GM19193 (cell line): ENCODE data around the gene INCENP.

Experiments
- POLR2A ChIP-seq: IDR thresholded peaks from 4 replicates; pipeline ENCODE4 v1.6.1; 2011; ENCODE audit not compliant: insufficient read depth, insufficient read length; ENCODE audit errors: extremely low read depth

The INCENP gene

GRCh38 chr11:62123669-62124185, at the start of gene INCENP:
Gene INCENP, plus strand, starts transcription at chr11:62124011. Its CDS starts 4,151 bp downstream, at chr11:62128162.
- TF ChIP-seq POLR2A, result peak; percentile 45

- no peak for TF ChIP-seq POLR2A
Measured at GRCh38 chr11:62075438-62075837, 48.4 kb upstream of the INCENP start.

DNA sequence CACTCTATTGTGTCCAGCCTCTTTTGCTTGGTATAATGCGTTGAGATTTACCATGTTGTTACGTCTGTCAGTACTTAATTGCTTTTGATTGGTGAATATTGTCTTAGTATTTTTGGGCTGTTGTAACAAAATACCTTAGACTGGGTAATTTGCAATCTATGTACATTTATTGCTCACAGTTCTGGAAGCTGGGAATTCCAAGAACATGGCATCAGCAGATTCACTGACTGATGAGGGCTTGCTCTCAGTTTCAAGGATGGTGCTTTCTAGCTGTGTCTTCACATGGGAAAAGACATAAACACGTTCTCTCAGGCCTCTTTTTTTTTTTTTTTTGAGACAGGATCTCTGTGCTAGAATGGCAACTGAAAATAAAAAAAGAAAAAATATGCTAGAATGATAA, 46.7 kb upstream of the INCENP start:
- TF ChIP-seq POLR2A, result no peak

- TF ChIP-seq POLR2A, result no peak
Measured at GRCh38 chr11:62081378-62082291, 42.2 kb upstream of the INCENP start.

GRCh38 chr11:62082292-62082657, 41.5 kb upstream of the INCENP start:
- no peak for TF ChIP-seq POLR2A

DNA sequence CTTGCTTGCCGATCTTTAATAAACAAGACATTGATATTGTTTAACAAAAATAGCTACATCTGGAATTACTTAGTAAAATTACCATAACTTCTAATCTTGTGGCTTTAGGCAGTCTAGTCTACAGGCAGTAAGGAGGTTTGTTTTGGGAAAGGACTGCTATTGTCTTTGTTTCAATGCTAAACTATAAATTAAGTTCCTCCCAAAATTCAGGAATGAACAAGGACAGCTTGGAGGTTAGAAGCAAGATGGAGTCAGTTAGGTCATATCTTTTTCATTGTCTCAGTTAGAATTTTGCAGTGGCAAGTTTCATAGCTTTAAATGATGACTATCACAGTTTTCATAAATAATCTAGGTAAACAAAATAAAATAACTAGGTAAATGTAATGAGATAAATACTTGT, 36.1 kb upstream of the INCENP start:
- no peak for TF ChIP-seq POLR2A

DNA sequence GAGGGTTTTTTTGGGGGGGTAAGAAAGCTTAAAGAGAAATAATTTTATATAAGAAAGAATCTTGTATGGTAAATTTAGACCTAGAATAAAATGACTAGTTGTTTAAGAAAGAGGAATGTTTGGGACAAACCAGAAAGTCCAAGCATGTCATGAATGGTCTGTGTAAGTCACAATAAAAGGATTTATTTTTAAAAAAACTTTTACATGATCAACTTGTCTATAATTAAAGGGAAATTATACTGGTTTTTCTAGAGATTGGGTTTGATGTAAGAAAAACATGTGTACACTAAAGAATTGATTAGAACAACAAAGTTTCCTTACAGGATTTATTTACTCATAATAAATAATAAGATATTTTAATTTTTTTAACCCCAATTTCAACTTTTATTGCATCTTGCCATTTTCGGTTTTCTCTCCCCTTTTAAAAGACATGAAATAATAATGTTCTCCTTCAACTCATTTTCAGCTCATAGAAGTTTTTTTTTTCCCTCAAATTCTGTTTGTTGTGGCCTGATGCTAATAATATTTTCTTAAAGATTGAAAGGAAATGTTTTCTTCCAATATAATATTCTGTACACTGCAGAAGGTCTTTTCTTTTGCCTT, 35.4 kb upstream of the INCENP start:
- TF ChIP-seq POLR2A, result no peak

DNA sequence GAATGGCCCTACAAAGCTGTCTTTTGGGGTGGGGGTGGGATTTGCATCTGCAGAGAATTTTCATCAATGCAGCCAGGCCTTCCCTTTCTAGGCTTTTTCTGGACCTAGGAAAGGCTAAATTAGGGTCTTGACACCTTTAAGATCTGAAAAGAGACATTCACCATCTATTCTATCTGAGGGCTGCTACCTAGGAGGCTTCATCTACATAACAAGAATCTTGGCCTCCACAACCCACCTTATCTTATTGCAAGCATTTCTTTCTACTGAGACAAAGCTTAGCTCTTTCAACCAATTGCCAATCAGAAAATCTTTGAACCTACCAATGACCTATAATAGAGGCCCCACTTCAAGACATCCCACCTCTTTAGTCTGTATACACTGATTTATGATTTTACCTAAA, 20.7 kb upstream of the INCENP start:
- TF ChIP-seq POLR2A, result no peak

DNA sequence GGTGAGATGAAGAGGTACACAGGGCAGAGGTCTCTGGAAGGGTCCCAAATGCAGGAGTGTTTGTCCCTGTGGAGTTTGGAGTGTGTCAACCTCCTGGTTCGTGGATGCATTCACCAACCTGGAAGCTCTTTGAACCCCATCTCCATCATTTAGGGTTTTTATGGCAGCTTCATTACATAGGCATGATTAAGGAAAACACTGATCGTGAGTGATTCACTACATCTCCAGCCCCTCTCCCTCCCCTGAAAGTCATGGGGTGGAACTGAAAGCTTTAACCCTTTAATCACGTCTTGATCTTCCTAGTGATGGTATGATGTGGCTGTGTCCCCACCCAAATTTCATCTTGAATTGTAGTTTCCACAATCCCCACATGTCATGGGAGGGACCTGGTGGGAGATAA, 19.8 kb upstream of the INCENP start:
- no peak for TF ChIP-seq POLR2A

DNA sequence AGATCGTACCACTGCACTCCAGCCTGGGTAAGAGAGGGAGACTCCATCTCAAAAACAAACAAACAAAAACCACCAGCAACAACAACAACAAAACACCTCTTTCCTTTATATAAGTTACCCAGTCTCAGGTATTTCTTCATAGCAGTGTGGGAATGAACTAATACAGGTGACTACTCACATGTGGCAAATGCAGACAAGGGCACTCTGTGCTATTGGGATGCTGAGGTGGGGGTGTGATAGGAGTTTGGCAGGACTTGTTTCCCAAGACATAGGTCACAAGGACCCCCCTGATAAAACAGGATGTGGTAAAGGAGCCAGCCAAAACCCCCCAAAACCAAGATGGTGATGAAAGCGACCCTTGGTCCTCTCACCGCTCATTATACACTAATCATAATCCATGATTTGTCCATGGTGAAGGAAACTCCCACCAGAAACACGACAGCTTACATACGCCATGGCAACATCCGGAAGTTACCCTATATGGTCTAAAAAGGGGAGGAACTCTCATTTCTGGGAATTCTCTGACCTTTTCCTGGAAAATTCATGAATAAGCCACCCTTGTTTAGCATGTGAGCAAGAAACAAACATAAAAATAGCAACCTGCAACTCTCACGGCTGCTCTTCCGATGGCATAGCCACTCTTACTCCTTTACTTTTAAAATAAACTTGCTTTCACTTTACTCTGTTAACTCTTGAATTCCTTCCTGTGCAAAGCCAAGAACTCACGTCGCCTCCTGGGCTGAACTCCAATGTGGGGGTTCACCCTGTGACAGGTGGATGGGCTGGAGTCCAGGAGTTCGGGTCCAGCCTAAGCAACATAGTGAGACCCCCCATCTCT, 18.8 kb upstream of the INCENP start:
- TF ChIP-seq POLR2A, result no peak

DNA sequence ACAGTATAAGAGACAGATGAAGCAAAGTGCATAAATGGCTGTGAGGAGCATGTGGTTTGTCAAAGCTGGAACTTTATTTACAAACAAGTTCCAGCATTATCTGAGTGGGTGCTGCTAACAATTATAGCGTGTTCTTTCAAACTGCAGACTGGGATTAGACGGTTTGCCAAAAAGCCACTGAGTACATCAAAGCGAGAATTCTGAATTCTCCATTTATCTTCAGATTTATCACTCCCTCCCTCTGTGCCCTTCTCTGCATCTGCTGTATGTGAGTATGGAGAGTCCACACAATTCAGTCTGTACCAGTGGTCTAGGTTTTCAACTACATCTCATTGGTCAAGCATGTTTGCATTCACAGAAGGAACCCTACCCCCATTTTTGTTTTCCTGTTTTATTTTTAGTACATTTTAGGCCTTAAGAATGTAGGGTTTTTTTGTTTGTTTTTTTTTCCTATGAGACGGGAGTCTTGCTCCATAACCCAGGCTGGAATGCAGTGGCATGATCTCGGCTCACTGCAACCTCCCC, 18.1 kb upstream of the INCENP start:
- no peak for TF ChIP-seq POLR2A

- no peak for TF ChIP-seq POLR2A
Measured at GRCh38 chr11:62108017-62108750, 15.6 kb upstream of the INCENP start.

- no peak for TF ChIP-seq POLR2A
Measured at GRCh38 chr11:62108971-62109404, 14.8 kb upstream of the INCENP start.

GRCh38 chr11:62115085-62115694, 8.6 kb upstream of the INCENP start:
- TF ChIP-seq POLR2A, result no peak
